Ovary (tissue), 3 donors: ENCODE measurements around the gene ELOA.

Source experiments
- POLR2A ChIP-seq: fragments of 450-650 bp; IDR thresholded peaks from one replicate; pipeline ENCODE4 v1.6.1; 2017; ENCODE audit warnings: antibody characterized with exemption, mild to moderate bottlenecking, moderate library complexity
- TF ChIP-seq, protein P1 (sequence below), 3 donors: fragments of 450-650 bp in 2 of 3; fragments of 200-600 bp in 1 of 3; IDR thresholded peaks; one replicate each; pipeline versions ENCODE4 v1.5.1 to v1.8.0; 2016 to 2022; ENCODE audit warnings: antibody characterized with exemption in 3 of 3, mild to moderate bottlenecking in 1 of 3
- donor health status: DM: no; HTN: no; CAD: no.

DNA sequence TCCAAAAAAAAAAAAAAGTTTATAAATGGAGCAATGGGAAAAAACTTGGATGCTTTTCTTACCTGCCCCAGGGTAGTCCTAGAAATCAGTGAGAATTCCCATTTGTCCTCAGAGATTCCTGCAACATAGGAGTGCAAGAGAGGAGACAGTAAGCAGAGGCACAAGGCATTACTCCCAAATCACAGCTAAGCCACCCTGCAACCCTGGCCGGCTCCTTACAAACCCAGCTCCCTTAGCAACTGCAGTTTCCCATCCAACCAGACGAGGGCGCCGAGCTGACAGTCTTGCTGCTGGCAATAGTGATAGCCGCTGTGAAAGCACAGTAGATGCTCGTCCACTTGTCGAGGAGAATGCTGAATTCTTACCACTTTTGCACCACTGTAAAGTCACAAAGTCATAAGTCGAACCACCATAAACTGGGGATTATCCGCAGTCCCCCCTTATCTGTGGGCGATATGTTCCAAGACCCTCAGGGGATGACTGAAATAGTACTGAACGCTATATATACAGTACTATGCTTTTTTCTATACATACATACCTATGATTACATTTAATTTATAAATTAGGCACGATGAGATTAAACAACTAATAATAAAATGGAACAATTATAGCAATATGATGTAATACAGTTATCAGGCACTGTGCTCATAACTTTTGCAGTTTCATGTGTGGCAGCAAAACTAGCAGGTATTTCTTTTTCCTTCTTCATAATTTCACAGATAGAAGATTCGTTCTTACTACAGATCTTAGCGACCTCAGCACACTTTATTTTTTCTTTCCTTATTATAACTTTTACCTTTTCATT, 29.0 kb downstream of the ELOA start:
- TF ChIP-seq, protein P1, sequence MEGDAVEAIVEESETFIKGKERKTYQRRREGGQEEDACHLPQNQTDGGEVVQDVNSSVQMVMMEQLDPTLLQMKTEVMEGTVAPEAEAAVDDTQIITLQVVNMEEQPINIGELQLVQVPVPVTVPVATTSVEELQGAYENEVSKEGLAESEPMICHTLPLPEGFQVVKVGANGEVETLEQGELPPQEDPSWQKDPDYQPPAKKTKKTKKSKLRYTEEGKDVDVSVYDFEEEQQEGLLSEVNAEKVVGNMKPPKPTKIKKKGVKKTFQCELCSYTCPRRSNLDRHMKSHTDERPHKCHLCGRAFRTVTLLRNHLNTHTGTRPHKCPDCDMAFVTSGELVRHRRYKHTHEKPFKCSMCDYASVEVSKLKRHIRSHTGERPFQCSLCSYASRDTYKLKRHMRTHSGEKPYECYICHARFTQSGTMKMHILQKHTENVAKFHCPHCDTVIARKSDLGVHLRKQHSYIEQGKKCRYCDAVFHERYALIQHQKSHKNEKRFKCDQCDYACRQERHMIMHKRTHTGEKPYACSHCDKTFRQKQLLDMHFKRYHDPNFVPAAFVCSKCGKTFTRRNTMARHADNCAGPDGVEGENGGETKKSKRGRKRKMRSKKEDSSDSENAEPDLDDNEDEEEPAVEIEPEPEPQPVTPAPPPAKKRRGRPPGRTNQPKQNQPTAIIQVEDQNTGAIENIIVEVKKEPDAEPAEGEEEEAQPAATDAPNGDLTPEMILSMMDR (IDR thresholded peaks at IDR 0.05), result peak; percentile 72 to 74 (median 72)
- TF ChIP-seq POLR2A, result no peak
